Panc1 (cell line): Measurements from ENCODE around the gene HSD17B11.

Experiments
- CTCF ChIP-seq: fragments of 450-650 bp; IDR thresholded peaks from 2 replicates; pipeline ENCODE4 v1.5.1; 2017; ENCODE audit warnings: mild to moderate bottlenecking
- POLR2AphosphoS5 ChIP-seq: IDR thresholded peaks from 2 replicates; pipeline ENCODE4 v1.6.1; 2012; ENCODE audit warnings: mild to moderate bottlenecking, low read depth, low read length, moderate library complexity
- REST ChIP-seq, 2 experiments: IDR thresholded peaks; 2 replicates each; pipeline ENCODE4 v1.6.1; 2011 to 2012; ENCODE audit warnings: low read depth in 2 of 2, control low read depth in 1 of 2, low read length in 1 of 2, mild to moderate bottlenecking in 1 of 2, moderate library complexity in 1 of 2; ENCODE audit not compliant: insufficient read depth in 1 of 2
- SIN3A ChIP-seq: IDR thresholded peaks from 2 replicates; pipeline ENCODE4 v1.6.1; 2012; ENCODE audit warnings: low read depth, mild to moderate bottlenecking, low read length, moderate library complexity, borderline replicate concordance; ENCODE audit not compliant: insufficient read depth
- TCF7L2 ChIP-seq: IDR thresholded peaks from 2 replicates; pipeline ENCODE4 v1.6.1; 2011; ENCODE audit warnings: mild to moderate bottlenecking, low read depth, low read length, inconsistent platforms

- TF ChIP-seq CTCF (no peak), POLR2AphosphoS5 (no peak), SIN3A (no peak), TCF7L2 (no peak), REST (IDR thresholded peaks at IDR 0.05; ENCODE audit: insufficient read depth in 1 of 2, low read depth in 2 of 2, low read length in 1 of 2) (no peak)
Observed at GRCh38 chr4:87330761-87331160, 60.2 kb downstream of the HSD17B11 start.
